Smooth muscle cell (in vitro differentiated cells): ENCODE data around the gene ZXDC. TPM values are rescaled to one million over a fixed set of nuclear protein-coding genes. Genes with fewer than 3 reads are reported as not detected.

ENCODE experiments used
- DNase-seq: peaks from one replicate; lab custom pipeline; 2025; ENCODE audit not compliant: unreplicated experiment; lab: John Stamatoyannopoulos, UW
- H2AFZ ChIP-seq: fragments of 200-600 bp; sonication (generic); 2 replicates; pipeline ENCODE4 v1.6.0; 2016; ENCODE audit warnings: antibody characterized with exemption, low read depth, mild to moderate bottlenecking
- H3F3A ChIP-seq: fragments of 200-600 bp; sonication (generic); 2 replicates; pipeline ENCODE4 v1.6.0; 2017; ENCODE audit warnings: antibody characterized with exemption, low read depth
- H3K27ac ChIP-seq: fragments of 200-600 bp; sonication (generic); 2 replicates; pipeline ENCODE4 v1.5.1; 2016; ENCODE audit warnings: low read depth, mild to moderate bottlenecking
- H3K27me3 ChIP-seq: fragments of 200-600 bp; sonication (generic); 2 replicates; pipeline ENCODE4 v1.6.1; 2016; ENCODE audit warnings: low read depth, mild to moderate bottlenecking
- H3K36me3 ChIP-seq: fragments of 200-600 bp; sonication (generic); 2 replicates; pipeline ENCODE4 v1.5.1; 2016; ENCODE audit warnings: low read depth
- H3K4me1 ChIP-seq: fragments of 200-600 bp; sonication (generic); 2 replicates; pipeline ENCODE4 v1.5.1; 2016; ENCODE audit warnings: low read depth
- H3K4me2 ChIP-seq: fragments of 200-600 bp; sonication (generic); 2 replicates; pipeline ENCODE4 v1.6.0; 2016; ENCODE audit warnings: mild to moderate bottlenecking
- H3K4me3 ChIP-seq: fragments of 200-600 bp; sonication (generic); 2 replicates; pipeline ENCODE4 v1.5.1; 2016; ENCODE audit warnings: mild to moderate bottlenecking
- H3K79me2 ChIP-seq: fragments of 200-600 bp; sonication (generic); 2 replicates; pipeline ENCODE4 v1.6.0; 2016; ENCODE audit warnings: low read depth, mild to moderate bottlenecking
- H3K9ac ChIP-seq: fragments of 200-600 bp; sonication (generic); 2 replicates; pipeline ENCODE4 v1.6.0; 2016; ENCODE audit warnings: low read depth
- H3K9me3 ChIP-seq: fragments of 200-600 bp; sonication (generic); replicated peaks from 2 replicates; pipeline ENCODE4 v1.5.1; 2016; ENCODE audit warnings: low read depth
- H4K20me1 ChIP-seq: fragments of 200-600 bp; sonication (generic); 2 replicates; pipeline ENCODE4 v1.6.0; 2016; ENCODE audit warnings: low read depth
- WGBS: methylation state at CpG from one replicate; pipeline ENCODE4 v1.1.7; 2016; ENCODE audit warnings: low lambda C conversion rate; 5-methylcytosine and 5-hydroxymethylcytosine counted together
- polyA plus RNA-seq: library from polyadenylated mRNA; unstranded; fragments of >200 nt; fragmentation: Nextera tagmentation; extraction: Ambion mirVana; gene quantifications from 2 replicates; pipeline ENCODE4 v1.2.1, GENCODE V29; 2016
- total RNA-seq: library from RNA; depleted of rRNA; stranded (reverse); fragments of >200 nt; gene quantifications from 2 replicates; pipeline ENCODE4 v1.2.3, GENCODE V29; 2014
- TF ChIP-seq, protein P1 (sequence below): fragments of 200-600 bp; sonication (generic); IDR thresholded peaks from 2 replicates; pipeline ENCODE4 v1.5.1; 2017; ENCODE audit warnings: borderline replicate concordance, mild to moderate bottlenecking, antibody characterized with exemption; ENCODE audit not compliant: insufficient read depth, poor library complexity, severe bottlenecking

The ZXDC gene
- total and polyA plus RNA-seq, 2 experiments from 2014 or later = 9.2 to 20.4 TPM

- H3K4me2 ChIP-seq = peak within 1 kb of the TSS; percentile 92
- H2AFZ ChIP-seq = no peak within 1 kb of the TSS
- H3F3A ChIP-seq = no peaks in the 10 kb centered on the region
- TF ChIP-seq, protein P1, sequence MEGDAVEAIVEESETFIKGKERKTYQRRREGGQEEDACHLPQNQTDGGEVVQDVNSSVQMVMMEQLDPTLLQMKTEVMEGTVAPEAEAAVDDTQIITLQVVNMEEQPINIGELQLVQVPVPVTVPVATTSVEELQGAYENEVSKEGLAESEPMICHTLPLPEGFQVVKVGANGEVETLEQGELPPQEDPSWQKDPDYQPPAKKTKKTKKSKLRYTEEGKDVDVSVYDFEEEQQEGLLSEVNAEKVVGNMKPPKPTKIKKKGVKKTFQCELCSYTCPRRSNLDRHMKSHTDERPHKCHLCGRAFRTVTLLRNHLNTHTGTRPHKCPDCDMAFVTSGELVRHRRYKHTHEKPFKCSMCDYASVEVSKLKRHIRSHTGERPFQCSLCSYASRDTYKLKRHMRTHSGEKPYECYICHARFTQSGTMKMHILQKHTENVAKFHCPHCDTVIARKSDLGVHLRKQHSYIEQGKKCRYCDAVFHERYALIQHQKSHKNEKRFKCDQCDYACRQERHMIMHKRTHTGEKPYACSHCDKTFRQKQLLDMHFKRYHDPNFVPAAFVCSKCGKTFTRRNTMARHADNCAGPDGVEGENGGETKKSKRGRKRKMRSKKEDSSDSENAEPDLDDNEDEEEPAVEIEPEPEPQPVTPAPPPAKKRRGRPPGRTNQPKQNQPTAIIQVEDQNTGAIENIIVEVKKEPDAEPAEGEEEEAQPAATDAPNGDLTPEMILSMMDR = no peak
- no peak for DNase-seq
- peaks cover 33% of the 10 kb centered on the region for H3K27me3 ChIP-seq
- WGBS = 8% methylated on average over 45 of the region's 56 CpGs
- no peaks in the 10 kb centered on the region for H3K79me2 ChIP-seq
- H4K20me1 ChIP-seq = no peaks in the 10 kb centered on the region
- peak within 1 kb of the TSS; percentile 51 for H3K4me3 ChIP-seq
- H3K27ac ChIP-seq = no peak within 1 kb of the TSS
- no peaks in the 10 kb centered on the region for H3K4me1 ChIP-seq
- no peaks in the 10 kb centered on the region for H3K36me3 ChIP-seq
- H3K9me3 ChIP-seq = no peaks in the 10 kb centered on the region
- no peak within 1 kb of the TSS for H3K9ac ChIP-seq
These were observed 48.2 kb upstream of the ZXDC start, which contains the start of gene CHST13 for GRCh38 chr3:126523745-126524428. TSS of gene CHST13 (plus strand) at chr3:126524155. CDS start at chr3:126524333, 178 bp downstream.

- Histone ChIP-seq H3K4me3 (no peak overlapping the region), H3K79me2 (no peaks in the 10 kb centered on the region), H3F3A (no peaks in the 10 kb centered on the region), H3K27ac (no peak overlapping the region), H3K4me2 (no peak overlapping the region), H2AFZ (no peak overlapping the region), H3K36me3 (no peaks in the 10 kb centered on the region), H4K20me1 (no peaks in the 10 kb centered on the region), H3K9ac (no peak overlapping the region), H3K4me1 (no peaks in the 10 kb centered on the region), H3K9me3 (no peaks in the 10 kb centered on the region), H3K27me3 (peaks cover 33% of the 10 kb centered on the region)
- TF ChIP-seq, protein P1 = peak; percentile 96
- 3% methylated on average over 6 of the region's 6 CpGs for WGBS
- DNase-seq = peak; percentile 18
These were observed 46.7 kb upstream of the ZXDC start for GRCh38 chr3:126522363-126522788.

DNA sequence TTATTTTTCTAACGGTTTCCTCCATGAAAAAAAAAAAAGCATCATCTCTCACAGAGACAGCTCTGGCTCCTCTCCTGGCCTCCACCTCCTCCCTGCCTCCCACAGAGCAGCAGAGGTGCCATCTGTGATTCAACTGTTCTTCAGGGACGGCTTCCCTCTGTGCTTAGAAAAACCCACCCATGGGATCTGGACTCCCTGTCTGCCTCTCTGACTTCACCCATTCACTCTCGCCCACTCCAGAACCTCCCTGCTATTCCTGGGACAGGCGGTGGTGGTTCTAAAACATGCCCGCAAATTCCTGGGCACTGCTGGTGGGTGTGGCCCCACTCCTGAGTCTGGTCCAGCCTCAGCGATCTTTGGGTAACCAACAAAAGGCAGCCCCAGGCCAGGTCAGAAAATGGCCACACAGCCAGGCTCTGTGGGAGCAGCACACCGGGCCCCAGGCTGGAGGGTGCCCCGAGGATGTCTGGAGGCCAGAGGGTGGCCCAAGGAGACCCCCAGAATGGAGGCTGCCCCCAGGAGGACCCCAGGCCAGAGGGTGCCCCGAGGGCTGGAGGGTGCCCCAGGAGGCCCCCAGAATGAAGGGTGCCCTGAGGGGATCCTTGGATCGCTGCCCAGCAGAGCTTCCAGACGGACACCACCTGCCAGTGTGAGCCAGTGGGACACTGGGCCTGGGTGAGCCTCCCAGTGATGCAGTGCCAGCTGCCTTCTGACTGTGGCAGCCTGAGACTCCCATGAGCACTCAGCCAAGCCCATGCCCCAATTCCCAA is 45.6 kb upstream of the ZXDC start:
- H3K9me3 ChIP-seq = no peaks in the 10 kb centered on the region
- H3K27me3 ChIP-seq = peaks cover 33% of the 10 kb centered on the region
- no peak overlapping the region for H3K9ac ChIP-seq
- H3K27ac ChIP-seq = no peak overlapping the region
- H3K79me2 ChIP-seq = no peaks in the 10 kb centered on the region
- no peaks in the 10 kb centered on the region for H3K36me3 ChIP-seq
- no peaks in the 10 kb centered on the region for H3F3A ChIP-seq
- H4K20me1 ChIP-seq = no peaks in the 10 kb centered on the region
- WGBS = 90% methylated on average over 11 of the region's 11 CpGs
- TF ChIP-seq, protein P1 = no peak
- H3K4me3 ChIP-seq = no peak overlapping the region
- H3K4me1 ChIP-seq = no peaks in the 10 kb centered on the region
- no peak overlapping the region for H2AFZ ChIP-seq
- no peak overlapping the region for H3K4me2 ChIP-seq
- DNase-seq = no peak
